Dermis lymphatic vessel endothelial cell (primary cell): ENCODE data around the gene NOL12. TPM values are rescaled to one million over a fixed set of nuclear protein-coding genes. Genes with fewer than 3 reads are reported as not detected.

Experiments
- total RNA-seq: library from RNA; depleted of rRNA; stranded (reverse); fragments of >200 nt; gene quantifications from 2 replicates; pipeline ENCODE4 v1.2.1, GENCODE V29; 2014

NOL12 gene
- total RNA-seq: 19.1 and 19.4 TPM in 2 replicates

GRCh38 chr22:37686002-37686982 is at the start of gene NOL12:
NOL12 (plus strand) TSS chr22:37686343; CDS start chr22:37686393, 50 bp downstream.

GRCh38 chr22:37639070-37639760 is 46.9 kb upstream of the NOL12 start, which contains the start of gene SH3BP1:
SH3BP1 (plus strand) TSS chr22:37639669; CDS start chr22:37639788, 119 bp downstream.

GRCh38 chr22:37658133-37659065 is 27.7 kb upstream of the NOL12 start, which contains the start of gene PDXP:
PDXP (plus strand) TSS chr22:37658723; CDS start chr22:37658783, 60 bp downstream.

GRCh38 chr22:37674951-37675929 is 10.9 kb upstream of the NOL12 start, which contains the start of gene LGALS1:
LGALS1 (plus strand) TSS chr22:37675636; CDS start chr22:37675703, 67 bp downstream.

GRCh38 chr22:37696657-37697537 is 10.8 kb downstream of the NOL12 start, which contains the start of gene TRIOBP:
TRIOBP (plus strand) TSS chr22:37697048; CDS start chr22:37701366, 4,318 bp downstream.

Other genes starting within 250 kb of the NOL12 start
- 105 and 133 TPM in 2 replicates for gene MFNG, start 200.0 kb upstream of the NOL12 start, total RNA-seq
- 50.7 and 70.0 TPM in 2 replicates for gene CARD10, start 166.9 kb upstream of the NOL12 start, total RNA-seq
- 6.9 and 8.2 TPM in 2 replicates for gene CDC42EP1, start 125.9 kb upstream of the NOL12 start, total RNA-seq
- gene LGALS2, start 106.3 kb upstream of the NOL12 start, total RNA-seq: not detected in 2 replicates
- gene GGA1, start 77.5 kb upstream of the NOL12 start, total RNA-seq: 66.3 and 126 TPM in 2 replicates
- 0.54 and 1.4 TPM in 2 replicates for gene SH3BP1, start 46.7 kb upstream of the NOL12 start, total RNA-seq
- gene PDXP, start 27.6 kb upstream of the NOL12 start, total RNA-seq: 4.7 and 6.1 TPM in 2 replicates
- 2,994 and 4,027 TPM in 2 replicates for gene LGALS1, start 10.7 kb upstream of the NOL12 start, total RNA-seq
- gene TRIOBP, start 10.7 kb downstream of the NOL12 start, total RNA-seq: 116 and 141 TPM in 2 replicates
- 11.9 and 13.5 TPM in 2 replicates for gene GCAT, start 121.6 kb downstream of the NOL12 start, total RNA-seq
- gene GALR3, start 137.0 kb downstream of the NOL12 start, total RNA-seq: 0.11 TPM in 1 of 2 replicates, not detected in the other
- gene ANKRD54, start 158.0 kb downstream of the NOL12 start, total RNA-seq: 16.5 and 16.7 TPM in 2 replicates
- gene EIF3L, start 163.1 kb downstream of the NOL12 start, total RNA-seq: 400 and 450 TPM in 2 replicates
- gene MICALL1, start 220.0 kb downstream of the NOL12 start, total RNA-seq: 26.3 and 29.0 TPM in 2 replicates